SK-N-SH (cell line): ENCODE results near the gene FAM149A. TPM values are rescaled to one million over a fixed set of nuclear protein-coding genes. Genes with fewer than 3 reads are reported as not detected.

Source experiments
- CTCF ChIA-PET: fragments of 300-600, 350-600 bp; formaldehyde crosslinking; extraction: SDS; loops from one replicate; lab custom pipeline; 2021; lab: Yijun Ruan, JAX
- POLR2A ChIA-PET: fragments of 350-600 bp; sonication (Branson Sonifier 250); formaldehyde crosslinking; extraction: SDS; loops from one replicate; lab custom pipeline; 2020; ENCODE audit warnings: antibody characterized with exemption, inconsistent platforms; lab: Yijun Ruan, JAX
- DNase-seq: peaks from one replicate; pipeline ENCODE4 v3.0.0; 2012
- H2AFZ ChIP-seq: fragments of 200-600 bp; sonication (generic); 2 replicates; pipeline ENCODE4 v1.8.1; 2016; ENCODE audit warnings: antibody characterized with exemption, mild to moderate bottlenecking, low read depth
- H3F3A ChIP-seq: fragments of 200-600 bp; sonication (generic); replicated peaks from 2 replicates; pipeline ENCODE3; 2016; ENCODE audit warnings: antibody characterized with exemption, mild to moderate bottlenecking; ENCODE audit not compliant: insufficient read depth
- H3K27ac ChIP-seq, 2 experiments: fragments of 200-500 bp in 1 of 2; fragments of 200-600 bp in 1 of 2; sonication (Bioruptor generic) in 1 of 2; sonication (generic), shearing (Covaris generic) in 1 of 2; 2 replicates each; pipeline versions ENCODE4 v1.5.1 to v1.6.1; 2014 to 2016; ENCODE audit warnings: low read depth in 2 of 2, inconsistent platforms in 1 of 2, low read length in 1 of 2, mild to moderate bottlenecking in 1 of 2, mixed read lengths in 1 of 2
- H3K27me3 ChIP-seq: fragments of 200-600 bp; sonication (generic), shearing (Covaris generic); 2 replicates; pipeline ENCODE4 v1.6.1; 2016; ENCODE audit warnings: mixed run types; ENCODE audit not compliant: insufficient read depth
- H3K36me3 ChIP-seq, 2 experiments: fragments of 200-500 bp in 1 of 2; fragments of 200-600 bp in 1 of 2; sonication (Bioruptor generic) in 1 of 2; sonication (generic) in 1 of 2; replicated peaks in 1 of 2; 2 replicates each; pipeline versions ENCODE3 to v1.5.1; 2014 to 2016; ENCODE audit warnings: low read length in 1 of 2, mild to moderate bottlenecking in 1 of 2; ENCODE audit not compliant: insufficient read depth in 2 of 2, control insufficient read depth in 1 of 2
- H3K4me1 ChIP-seq, 2 experiments: fragments of 200-500 bp in 1 of 2; fragments of 200-600 bp in 1 of 2; sonication (Bioruptor generic) in 1 of 2; sonication (generic), shearing (Covaris generic) in 1 of 2; 2 replicates each; pipeline versions ENCODE4 v1.5.1 to v1.6.1; 2014 to 2016; ENCODE audit warnings: low read depth in 1 of 2, low read length in 1 of 2, mixed run types in 1 of 2; ENCODE audit not compliant: insufficient read depth in 2 of 2, control insufficient read depth in 1 of 2
- H3K4me2 ChIP-seq: fragments of 200-600 bp; sonication (generic), shearing (Covaris generic); 2 replicates; pipeline ENCODE4 v1.6.1; 2017; ENCODE audit warnings: mixed run types
- H3K4me3 ChIP-seq, 2 experiments: fragments of 200-500 bp in 1 of 2; fragments of 200-600 bp in 1 of 2; sonication (Bioruptor generic) in 1 of 2; sonication (generic), shearing (Covaris generic) in 1 of 2; 2 replicates each; pipeline versions ENCODE4 v1.5.1 to v1.8.1; 2014 to 2016; ENCODE audit warnings: low read depth in 2 of 2, inconsistent platforms in 1 of 2, low read length in 1 of 2, mild to moderate bottlenecking in 1 of 2, mixed read lengths in 1 of 2, moderate library complexity in 1 of 2
- H3K79me2 ChIP-seq: fragments of 200-600 bp; sonication (generic); 2 replicates; pipeline ENCODE4 v1.8.1; 2017; ENCODE audit warnings: mild to moderate bottlenecking; ENCODE audit not compliant: insufficient read depth
- H3K9ac ChIP-seq: fragments of 200-600 bp; sonication (generic); 2 replicates; pipeline ENCODE4 v1.6.1; 2017; ENCODE audit warnings: mixed run types
- H3K9me2 ChIP-seq: fragments of 200-600 bp; sonication (generic); 2 replicates; pipeline ENCODE4 v1.6.1; 2017; ENCODE audit warnings: mixed run types
- H3K9me3 ChIP-seq: fragments of 200-600 bp; sonication (generic); 2 replicates; pipeline ENCODE4 v1.6.1; 2017; ENCODE audit warnings: mixed run types, mild to moderate bottlenecking, moderate library complexity
- H4K20me1 ChIP-seq: fragments of 200-600 bp; sonication (generic); 2 replicates; pipeline ENCODE4 v1.6.1; 2017; ENCODE audit warnings: mild to moderate bottlenecking, mixed run types; ENCODE audit not compliant: insufficient read depth
- CHD2 ChIP-seq: fragments of 150-350 bp; IDR thresholded peaks from 2 replicates; pipeline ENCODE4 v1.6.1; 2018; ENCODE audit warnings: low read length; ENCODE audit not compliant: partially characterized antibody
- EP300 ChIP-seq, 2 experiments: IDR thresholded peaks; 2 replicates each; pipeline versions ENCODE4 v1.4.0 to v1.6.1; 2012; ENCODE audit warnings: borderline replicate concordance in 1 of 2, low read depth in 1 of 2, low read length in 1 of 2
- EZH2phosphoT487 ChIP-seq: fragments of 200-600 bp; sonication (generic); IDR thresholded peaks from 2 replicates; pipeline ENCODE4 v1.6.1; 2017; ENCODE audit warnings: low read depth, mixed run types, mild to moderate bottlenecking, antibody characterized with exemption, moderate library complexity, borderline replicate concordance
- FOSL2 ChIP-seq: IDR thresholded peaks from 2 replicates; pipeline ENCODE4 v1.4.0; 2012; ENCODE audit warnings: low read depth, mild to moderate bottlenecking, moderate library complexity, borderline replicate concordance
- FOXJ3 ChIP-seq: sonication (generic); formaldehyde crosslinking; IDR thresholded peaks from 2 replicates; pipeline ENCODE4 v1.5.1; 2020; ENCODE audit warnings: mild to moderate bottlenecking, missing genetic modification reagents
- FOXM1 ChIP-seq: IDR thresholded peaks from 2 replicates; pipeline ENCODE4 v1.4.0; 2012; ENCODE audit warnings: low read depth, mild to moderate bottlenecking
- GABPA ChIP-seq: IDR thresholded peaks from 2 replicates; pipeline ENCODE4 v1.4.0; 2012; ENCODE audit warnings: low read depth, mild to moderate bottlenecking
- JUND ChIP-seq: IDR thresholded peaks from 2 replicates; pipeline ENCODE4 v1.4.0; 2012
- NFIC ChIP-seq: IDR thresholded peaks from 2 replicates; pipeline ENCODE4 v1.4.0; 2012; ENCODE audit warnings: borderline replicate concordance
- NRF1 ChIP-seq: IDR thresholded peaks from 2 replicates; pipeline ENCODE4 v1.6.1; 2012; ENCODE audit warnings: low read depth, mild to moderate bottlenecking, low read length
- POLR2AphosphoS5 ChIP-seq: IDR thresholded peaks from 2 replicates; pipeline ENCODE4 v1.6.1; 2012; ENCODE audit warnings: low read depth, low read length
- RXRA ChIP-seq: IDR thresholded peaks from 2 replicates; pipeline ENCODE4 v1.4.0; 2012; ENCODE audit warnings: low read depth, mild to moderate bottlenecking, borderline replicate concordance
- SIN3A ChIP-seq: IDR thresholded peaks from 2 replicates; pipeline ENCODE4 v1.6.1; 2012; ENCODE audit warnings: low read depth, mild to moderate bottlenecking, low read length, moderate library complexity, borderline replicate concordance
- SMC3 ChIP-seq: IDR thresholded peaks from 2 replicates; pipeline ENCODE4 v1.6.1; 2012; ENCODE audit warnings: low read depth, low read length, improper control_type of control experiment
- TCF12 ChIP-seq: IDR thresholded peaks from 2 replicates; pipeline ENCODE4 v1.4.0; 2012
- TEAD4 ChIP-seq: IDR thresholded peaks from 2 replicates; pipeline ENCODE4 v1.4.0; 2012; ENCODE audit warnings: mild to moderate bottlenecking, borderline replicate concordance; ENCODE audit not compliant: insufficient read depth
- YY1 ChIP-seq: IDR thresholded peaks from 2 replicates; pipeline ENCODE4 v1.4.0; 2012; ENCODE audit warnings: low read depth, mild to moderate bottlenecking
- WGBS: methylation state at CpG from one replicate; pipeline ENCODE4 v1.1.6; 2017; ENCODE audit warnings: low lambda C conversion rate; 5-methylcytosine and 5-hydroxymethylcytosine counted together
- polyA plus RNA-seq, 3 experiments: library from polyadenylated mRNA; depleted of rRNA; stranded (reverse); fragments of >200 nt; gene quantifications; 2 replicates each; pipeline ENCODE4 v1.2.3, GENCODE V29; 2012
- TF ChIP-seq, protein P1 (sequence below): IDR thresholded peaks from 2 replicates; pipeline ENCODE4 v1.6.1; 2012; ENCODE audit warnings: mild to moderate bottlenecking, low read depth, low read length, moderate library complexity
- TF ChIP-seq, protein P2 (sequence below): IDR thresholded peaks from 2 replicates; pipeline ENCODE4 v1.4.0; 2012; ENCODE audit warnings: low read depth, borderline replicate concordance
- TF ChIP-seq, protein P3 (sequence below): fragments of 150-350 bp; IDR thresholded peaks from 2 replicates; pipeline ENCODE4 v1.6.1; 2016; ENCODE audit warnings: mild to moderate bottlenecking, low read depth, low read length
- TF ChIP-seq, protein P4 (sequence below): IDR thresholded peaks from 2 replicates; pipeline ENCODE4; 2012
- TF ChIP-seq, protein P5 (sequence below): fragments of 150-350 bp; IDR thresholded peaks from 2 replicates; pipeline ENCODE4 v1.6.1; 2017; ENCODE audit warnings: antibody characterized with exemption, low read length, low read depth, borderline replicate concordance

The FAM149A gene
- polyA plus RNA-seq, 1 of the 3 experiments (the other 2 are of a cell fraction), result 0.38 TPM

- TF ChIP-seq SIN3A, result no peak
- no peak for TF ChIP-seq NFIC
- TF ChIP-seq EP300 (IDR thresholded peaks at IDR 0.05; ENCODE audit: borderline replicate concordance in 1 of 2, low read depth in 1 of 2, low read length in 1 of 2), result no peak
- no peak for TF ChIP-seq CHD2
- no peak for TF ChIP-seq SMC3
- no peak for TF ChIP-seq YY1
- no peak for TF ChIP-seq FOXM1
Observed at GRCh38 chr4:186104890-186105646, 564 bp downstream of the FAM149A start (continued).

GRCh38 chr4:186105647-186106321 lies 1.3 kb downstream of the FAM149A start:
- ChIA-PET POLR2A (no interaction called here), CTCF (interaction anchor here (0.8 to 1.4 kb wide), 2 partner anchors 27 to 66 kb away, joined by 3 read pairs; no protein-coding TSS in a partner anchor)
- Histone ChIP-seq H3K79me2 (no peaks in the 10 kb centered on the region), H3K9ac (no peak overlapping the region), H3K4me1 (no peaks in the 10 kb centered on the region; a peak in 1 of 4 replicates), H3K9me2 (no peaks in the 10 kb centered on the region; the same call in 1 of the 2 replicates), H3K4me3 (no peak overlapping the region), H4K20me1 (no peaks in the 10 kb centered on the region), H3K9me3 (no peaks in the 10 kb centered on the region), H3K36me3 (no peaks in the 10 kb centered on the region), H3K27ac (no peak overlapping the region), H3K27me3 (peaks cover 26% of the 10 kb centered on the region; the same call in 1 of the 2 replicates), H3K4me2 (no peak overlapping the region), H3F3A (no peaks in the 10 kb centered on the region), H2AFZ (no peak overlapping the region)
- TF ChIP-seq NFIC (no peak), YY1 (no peak), TCF12 (no peak), RXRA (no peak), NRF1 (no peak), CHD2 (no peak), TEAD4 (no peak), GABPA (no peak), EZH2phosphoT487 (no peak), FOSL2 (no peak), FOXJ3 (CRISPR knock-in tag) (no peak), SIN3A (no peak), JUND (no peak), POLR2AphosphoS5 (no peak)
- TF ChIP-seq, protein P1, sequence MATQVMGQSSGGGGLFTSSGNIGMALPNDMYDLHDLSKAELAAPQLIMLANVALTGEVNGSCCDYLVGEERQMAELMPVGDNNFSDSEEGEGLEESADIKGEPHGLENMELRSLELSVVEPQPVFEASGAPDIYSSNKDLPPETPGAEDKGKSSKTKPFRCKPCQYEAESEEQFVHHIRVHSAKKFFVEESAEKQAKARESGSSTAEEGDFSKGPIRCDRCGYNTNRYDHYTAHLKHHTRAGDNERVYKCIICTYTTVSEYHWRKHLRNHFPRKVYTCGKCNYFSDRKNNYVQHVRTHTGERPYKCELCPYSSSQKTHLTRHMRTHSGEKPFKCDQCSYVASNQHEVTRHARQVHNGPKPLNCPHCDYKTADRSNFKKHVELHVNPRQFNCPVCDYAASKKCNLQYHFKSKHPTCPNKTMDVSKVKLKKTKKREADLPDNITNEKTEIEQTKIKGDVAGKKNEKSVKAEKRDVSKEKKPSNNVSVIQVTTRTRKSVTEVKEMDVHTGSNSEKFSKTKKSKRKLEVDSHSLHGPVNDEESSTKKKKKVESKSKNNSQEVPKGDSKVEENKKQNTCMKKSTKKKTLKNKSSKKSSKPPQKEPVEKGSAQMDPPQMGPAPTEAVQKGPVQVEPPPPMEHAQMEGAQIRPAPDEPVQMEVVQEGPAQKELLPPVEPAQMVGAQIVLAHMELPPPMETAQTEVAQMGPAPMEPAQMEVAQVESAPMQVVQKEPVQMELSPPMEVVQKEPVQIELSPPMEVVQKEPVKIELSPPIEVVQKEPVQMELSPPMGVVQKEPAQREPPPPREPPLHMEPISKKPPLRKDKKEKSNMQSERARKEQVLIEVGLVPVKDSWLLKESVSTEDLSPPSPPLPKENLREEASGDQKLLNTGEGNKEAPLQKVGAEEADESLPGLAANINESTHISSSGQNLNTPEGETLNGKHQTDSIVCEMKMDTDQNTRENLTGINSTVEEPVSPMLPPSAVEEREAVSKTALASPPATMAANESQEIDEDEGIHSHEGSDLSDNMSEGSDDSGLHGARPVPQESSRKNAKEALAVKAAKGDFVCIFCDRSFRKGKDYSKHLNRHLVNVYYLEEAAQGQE, result no peak
- TF ChIP-seq, protein P2, sequence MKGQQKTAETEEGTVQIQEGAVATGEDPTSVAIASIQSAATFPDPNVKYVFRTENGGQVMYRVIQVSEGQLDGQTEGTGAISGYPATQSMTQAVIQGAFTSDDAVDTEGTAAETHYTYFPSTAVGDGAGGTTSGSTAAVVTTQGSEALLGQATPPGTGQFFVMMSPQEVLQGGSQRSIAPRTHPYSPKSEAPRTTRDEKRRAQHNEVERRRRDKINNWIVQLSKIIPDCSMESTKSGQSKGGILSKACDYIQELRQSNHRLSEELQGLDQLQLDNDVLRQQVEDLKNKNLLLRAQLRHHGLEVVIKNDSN, result no peak
- TF ChIP-seq, protein P3, sequence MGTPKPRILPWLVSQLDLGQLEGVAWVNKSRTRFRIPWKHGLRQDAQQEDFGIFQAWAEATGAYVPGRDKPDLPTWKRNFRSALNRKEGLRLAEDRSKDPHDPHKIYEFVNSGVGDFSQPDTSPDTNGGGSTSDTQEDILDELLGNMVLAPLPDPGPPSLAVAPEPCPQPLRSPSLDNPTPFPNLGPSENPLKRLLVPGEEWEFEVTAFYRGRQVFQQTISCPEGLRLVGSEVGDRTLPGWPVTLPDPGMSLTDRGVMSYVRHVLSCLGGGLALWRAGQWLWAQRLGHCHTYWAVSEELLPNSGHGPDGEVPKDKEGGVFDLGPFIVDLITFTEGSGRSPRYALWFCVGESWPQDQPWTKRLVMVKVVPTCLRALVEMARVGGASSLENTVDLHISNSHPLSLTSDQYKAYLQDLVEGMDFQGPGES, result no peak
- TF ChIP-seq, protein P4, sequence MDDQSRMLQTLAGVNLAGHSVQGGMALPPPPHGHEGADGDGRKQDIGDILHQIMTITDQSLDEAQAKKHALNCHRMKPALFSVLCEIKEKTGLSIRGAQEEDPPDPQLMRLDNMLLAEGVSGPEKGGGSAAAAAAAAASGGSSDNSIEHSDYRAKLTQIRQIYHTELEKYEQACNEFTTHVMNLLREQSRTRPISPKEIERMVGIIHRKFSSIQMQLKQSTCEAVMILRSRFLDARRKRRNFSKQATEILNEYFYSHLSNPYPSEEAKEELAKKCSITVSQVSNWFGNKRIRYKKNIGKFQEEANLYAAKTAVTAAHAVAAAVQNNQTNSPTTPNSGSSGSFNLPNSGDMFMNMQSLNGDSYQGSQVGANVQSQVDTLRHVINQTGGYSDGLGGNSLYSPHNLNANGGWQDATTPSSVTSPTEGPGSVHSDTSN, result no peak
- TF ChIP-seq, protein P5, sequence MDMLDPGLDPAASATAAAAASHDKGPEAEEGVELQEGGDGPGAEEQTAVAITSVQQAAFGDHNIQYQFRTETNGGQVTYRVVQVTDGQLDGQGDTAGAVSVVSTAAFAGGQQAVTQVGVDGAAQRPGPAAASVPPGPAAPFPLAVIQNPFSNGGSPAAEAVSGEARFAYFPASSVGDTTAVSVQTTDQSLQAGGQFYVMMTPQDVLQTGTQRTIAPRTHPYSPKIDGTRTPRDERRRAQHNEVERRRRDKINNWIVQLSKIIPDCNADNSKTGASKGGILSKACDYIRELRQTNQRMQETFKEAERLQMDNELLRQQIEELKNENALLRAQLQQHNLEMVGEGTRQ, result no peak
- DNase-seq, result peak; percentile 36
- WGBS, result 72% methylated on average over 10 of the region's 17 CpGs
